ENCODE data around the gene RNF111. TPM values are rescaled to one million over a fixed set of nuclear protein-coding genes. Genes with fewer than 3 reads are reported as not detected.
A peak's percentile ranks its signal among the peaks of the same experiment; 100 is the strongest.

The RNF111 gene
- total RNA-seq, 1 donor from 2014 or later = 43.0 TPM

DNA sequence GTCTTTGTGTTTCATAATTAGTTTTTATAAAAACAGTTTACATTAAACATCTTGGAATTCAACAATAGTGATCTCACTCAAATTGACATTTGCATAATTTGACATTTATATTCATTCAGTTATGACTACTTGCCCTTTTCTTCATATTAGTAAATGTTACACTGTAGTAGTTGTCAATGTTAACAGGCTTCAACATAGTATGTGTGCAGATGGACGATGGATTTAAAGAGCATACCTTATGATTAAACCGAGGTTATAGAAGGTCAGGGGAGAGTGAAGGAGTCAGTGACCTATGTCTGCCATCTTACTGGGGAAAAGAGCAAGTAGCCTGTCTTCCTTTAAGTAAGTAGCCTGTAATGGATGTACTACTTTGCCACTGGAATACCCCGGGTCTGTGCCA lies 109.0 kb downstream of the RNF111 start:
- H3K27ac Mint-ChIP-seq = no peak overlapping the region
- H3K4me3 Mint-ChIP-seq = no peak overlapping the region
- peaks cover 21% of the 10 kb centered on the region for H3K36me3 Mint-ChIP-seq
- DNase-seq (ENCODE audit: low spot score in 2 of 2, unreplicated experiment in 2 of 2) = no peak
- TF ChIP-seq, protein P1, sequence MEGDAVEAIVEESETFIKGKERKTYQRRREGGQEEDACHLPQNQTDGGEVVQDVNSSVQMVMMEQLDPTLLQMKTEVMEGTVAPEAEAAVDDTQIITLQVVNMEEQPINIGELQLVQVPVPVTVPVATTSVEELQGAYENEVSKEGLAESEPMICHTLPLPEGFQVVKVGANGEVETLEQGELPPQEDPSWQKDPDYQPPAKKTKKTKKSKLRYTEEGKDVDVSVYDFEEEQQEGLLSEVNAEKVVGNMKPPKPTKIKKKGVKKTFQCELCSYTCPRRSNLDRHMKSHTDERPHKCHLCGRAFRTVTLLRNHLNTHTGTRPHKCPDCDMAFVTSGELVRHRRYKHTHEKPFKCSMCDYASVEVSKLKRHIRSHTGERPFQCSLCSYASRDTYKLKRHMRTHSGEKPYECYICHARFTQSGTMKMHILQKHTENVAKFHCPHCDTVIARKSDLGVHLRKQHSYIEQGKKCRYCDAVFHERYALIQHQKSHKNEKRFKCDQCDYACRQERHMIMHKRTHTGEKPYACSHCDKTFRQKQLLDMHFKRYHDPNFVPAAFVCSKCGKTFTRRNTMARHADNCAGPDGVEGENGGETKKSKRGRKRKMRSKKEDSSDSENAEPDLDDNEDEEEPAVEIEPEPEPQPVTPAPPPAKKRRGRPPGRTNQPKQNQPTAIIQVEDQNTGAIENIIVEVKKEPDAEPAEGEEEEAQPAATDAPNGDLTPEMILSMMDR (IDR thresholded peaks at IDR 0.05; ENCODE audit: unreplicated experiment) = no peak
- no peaks in the 10 kb centered on the region for H3K4me1 Mint-ChIP-seq
- no peaks in the 10 kb centered on the region for H3K27me3 Mint-ChIP-seq (ENCODE audit: low read depth)
- H3K9me3 Mint-ChIP-seq = no peaks in the 10 kb centered on the region

DNA sequence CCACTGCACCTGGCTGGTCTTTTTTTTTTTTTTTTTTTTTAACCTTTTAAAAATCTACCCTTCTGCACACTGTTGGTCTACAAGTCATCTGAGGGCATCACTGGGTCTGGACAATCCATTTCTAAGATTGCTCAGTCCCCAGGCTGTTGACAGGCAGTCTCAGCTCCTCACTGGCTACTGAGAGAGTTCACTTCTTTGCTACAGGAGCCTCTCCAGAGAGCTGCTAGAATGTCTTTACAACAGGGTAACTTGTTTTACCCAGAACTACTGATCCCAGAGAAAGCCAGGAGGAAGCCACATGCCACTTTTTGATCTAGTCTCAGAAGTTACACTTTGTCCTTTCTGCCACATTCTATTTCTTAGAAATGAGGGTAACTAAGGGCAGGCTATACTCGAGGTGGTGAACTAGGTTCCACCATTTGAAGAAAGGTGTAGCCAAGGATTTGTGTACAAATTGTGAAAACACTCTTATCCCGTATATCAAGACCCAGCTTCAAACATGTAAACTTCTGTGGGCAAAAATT lies 111.8 kb downstream of the RNF111 start:
- Mint-ChIP-seq H3K27ac (no peak overlapping the region), H3K27me3 (ENCODE audit: low read depth) (no peaks in the 10 kb centered on the region), H3K36me3 (peaks cover 10% of the 10 kb centered on the region), H3K4me1 (peaks cover 3% of the 10 kb centered on the region), H3K4me3 (no peak overlapping the region), H3K9me3 (no peaks in the 10 kb centered on the region)
- TF ChIP-seq, protein P1 (IDR thresholded peaks at IDR 0.05; ENCODE audit: unreplicated experiment) = no peak
- DNase-seq (ENCODE audit: low spot score in 2 of 2, unreplicated experiment in 2 of 2) = no peak

DNA sequence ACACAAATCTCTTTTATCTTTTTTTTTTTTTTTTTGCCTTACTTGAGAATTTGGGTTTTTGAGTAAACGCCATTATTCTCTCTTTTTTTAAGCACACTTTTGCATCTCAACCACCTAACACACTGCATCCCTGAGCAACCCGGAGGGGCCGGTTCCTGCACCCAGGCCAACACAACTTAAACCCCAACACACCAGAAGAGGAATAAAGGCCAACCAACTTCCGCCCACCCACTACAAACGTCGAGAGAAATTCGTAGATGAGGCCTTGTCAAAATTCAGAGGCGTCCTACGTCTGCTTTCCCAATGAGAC lies 117.1 kb downstream of the RNF111 start:
- Mint-ChIP-seq H3K36me3 (peaks cover 21% of the 10 kb centered on the region), H3K4me3 (peak overlapping the region; percentile 92), H3K4me1 (peaks cover 16% of the 10 kb centered on the region), H3K27me3 (ENCODE audit: low read depth) (no peaks in the 10 kb centered on the region), H3K9me3 (no peaks in the 10 kb centered on the region), H3K27ac (peak overlapping the region; percentile 95)
- TF ChIP-seq, protein P1 (IDR thresholded peaks at IDR 0.05; ENCODE audit: unreplicated experiment) = no peak
- no peak for DNase-seq (ENCODE audit: low spot score in 2 of 2, unreplicated experiment in 2 of 2)

DNA sequence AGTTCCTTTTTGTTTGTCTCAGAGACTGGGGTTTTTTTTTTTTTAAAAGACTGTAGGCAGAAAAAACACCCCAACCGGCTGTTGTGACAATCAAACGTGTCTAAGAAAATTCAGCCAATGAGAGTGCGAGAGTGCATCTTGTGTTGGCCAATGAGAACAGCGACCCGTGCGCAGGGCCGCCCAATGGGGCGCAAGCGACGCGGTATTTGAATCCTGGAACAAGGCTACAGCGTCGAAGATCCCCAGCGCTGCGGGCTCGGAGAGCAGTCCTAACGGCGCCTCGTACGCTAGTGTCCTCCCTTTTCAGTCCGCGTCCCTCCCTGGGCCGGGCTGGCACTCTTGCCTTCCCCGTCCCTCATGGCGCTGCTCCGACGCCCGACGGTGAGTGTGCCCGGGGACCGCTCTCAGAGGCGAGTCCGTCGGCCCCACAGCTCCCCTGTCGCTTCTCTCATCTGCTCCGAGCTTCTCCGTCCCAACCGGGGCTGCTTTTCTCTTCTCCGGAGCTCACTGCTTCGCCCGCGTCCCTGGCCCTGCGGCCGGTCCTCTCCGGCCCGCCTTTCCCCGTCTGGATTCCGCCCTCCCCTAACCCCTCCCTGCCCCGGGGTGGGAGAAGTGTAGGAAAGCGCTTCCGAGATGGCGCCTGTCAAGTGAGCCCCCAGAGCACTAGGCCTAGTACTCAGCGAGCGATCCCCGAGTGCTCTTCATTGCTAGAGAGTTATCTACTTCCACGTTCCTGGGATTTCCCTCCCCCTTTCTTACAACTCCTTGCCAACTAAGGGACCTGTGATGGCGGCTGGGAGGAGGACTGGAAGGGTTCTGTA lies 117.7 kb downstream of the RNF111 start, which contains the start of gene CCNB2:
TSS of gene CCNB2 (plus strand) at position 235 of the 821 bp plus-strand sequence. CDS start at position 358, 123 bp downstream.
- TF ChIP-seq, protein P1 (IDR thresholded peaks at IDR 0.05; ENCODE audit: unreplicated experiment) = no peak
- Mint-ChIP-seq H3K9me3 (no peaks in the 10 kb centered on the region), H3K27me3 (ENCODE audit: low read depth) (no peaks in the 10 kb centered on the region), H3K4me1 (peaks cover 16% of the 10 kb centered on the region), H3K36me3 (peaks cover 23% of the 10 kb centered on the region), H3K27ac (peak within 1 kb of the TSS; percentile 95), H3K4me3 (peak within 1 kb of the TSS; percentile 92)
- DNase-seq (ENCODE audit: low spot score in 2 of 2, unreplicated experiment in 2 of 2) = peak; percentile 61 to 84

DNA sequence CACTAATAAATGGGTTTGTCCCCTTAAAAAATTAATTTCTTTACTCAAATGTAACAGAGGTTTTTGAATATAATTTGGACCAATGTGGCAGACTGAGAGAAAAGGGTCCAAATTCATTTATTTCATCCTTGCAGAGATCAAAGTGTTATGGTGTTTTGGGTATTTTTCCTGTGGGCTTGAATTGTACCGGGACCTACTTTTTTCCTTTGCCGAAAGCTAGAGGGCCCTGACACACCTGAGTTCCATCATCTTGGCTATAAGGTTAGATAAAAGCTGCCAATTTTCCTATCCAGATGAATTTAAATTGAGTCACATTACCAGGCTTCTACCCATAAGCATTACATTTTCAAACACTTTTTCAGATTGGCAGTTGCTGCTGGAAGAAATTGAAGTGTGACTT lies 118.4 kb downstream of the RNF111 start:
- no peak for DNase-seq (ENCODE audit: low spot score in 2 of 2, unreplicated experiment in 2 of 2)
- Mint-ChIP-seq H3K36me3 (peaks cover 24% of the 10 kb centered on the region), H3K9me3 (no peaks in the 10 kb centered on the region), H3K27me3 (ENCODE audit: low read depth) (no peaks in the 10 kb centered on the region), H3K4me1 (peaks cover 16% of the 10 kb centered on the region), H3K4me3 (peak overlapping the region; percentile 92), H3K27ac (peak overlapping the region; percentile 95)
- TF ChIP-seq, protein P1 (IDR thresholded peaks at IDR 0.05; ENCODE audit: unreplicated experiment) = no peak
